Measurements from ENCODE around the gene RTKN2. TPM values are rescaled to one million over a fixed set of nuclear protein-coding genes. Genes with fewer than 3 reads are reported as not detected.

RTKN2 gene
- total RNA-seq, 1 experiment from 2014 or later, result 14.4 TPM

DNA sequence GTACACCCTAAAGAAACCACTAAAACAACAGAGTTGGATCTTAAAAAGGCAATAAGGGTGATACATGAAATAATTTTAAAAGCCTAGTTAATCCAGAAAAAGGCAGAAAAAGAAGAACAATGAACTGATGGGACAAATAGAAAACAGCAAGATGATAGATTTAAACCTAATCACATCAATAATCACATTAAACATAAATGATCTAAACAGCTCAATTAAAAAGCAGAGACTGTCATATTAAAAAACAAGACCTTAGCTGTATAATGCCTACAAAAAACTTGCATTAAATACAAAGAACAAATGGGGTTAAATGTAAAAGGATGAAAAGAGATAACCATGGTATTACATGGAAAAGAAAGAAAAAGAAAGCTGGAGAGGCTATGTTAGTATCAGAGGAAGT lies 96.2 kb downstream of the RTKN2 start:
- Histone ChIP-seq H2BK15ac (ENCODE audit: low read depth, low read length) (no peak overlapping the region), H2BK20ac (ENCODE audit: low read depth, low read length, poor library complexity, severe bottlenecking) (no peak overlapping the region), H3K14ac (ENCODE audit: insufficient read depth, low read length) (no peak overlapping the region), H3K56ac (ENCODE audit: insufficient read length, low read depth, low read length) (no peak overlapping the region), H4K5ac (ENCODE audit: insufficient read length, low read depth, low read length) (no peak overlapping the region), H3K4me2 (ENCODE audit: insufficient read depth, insufficient read length, low read length) (no peak overlapping the region), H3K79me2 (ENCODE audit: insufficient read depth, low read length) (no peaks in the 10 kb centered on the region), H4K91ac (ENCODE audit: insufficient read length, low read depth, low read length) (no peak overlapping the region), H3K4me1 (ENCODE audit: insufficient read depth, low read length) (no peaks in the 10 kb centered on the region), H2BK120ac (ENCODE audit: low read depth, low read length, poor library complexity, severe bottlenecking) (no peak overlapping the region), H2BK5ac (ENCODE audit: insufficient read length, low read length) (no peak overlapping the region), H3K79me1 (ENCODE audit: insufficient read depth, low read depth, low read length, poor library complexity, severe bottlenecking) (no peaks in the 10 kb centered on the region), H3K23me2 (ENCODE audit: insufficient read length, low read depth, low read length, poor library complexity, severe bottlenecking) (no peaks in the 10 kb centered on the region), H3K27me3 (ENCODE audit: insufficient read depth, low read length) (no peaks in the 10 kb centered on the region), H2AFZ (ENCODE audit: low read length) (no peak overlapping the region), H3K27ac (ENCODE audit: insufficient read length, low read depth, low read length) (no peak overlapping the region), H3K9me3 (ENCODE audit: control insufficient read depth, low read depth, low read length) (no peaks in the 10 kb centered on the region), H2BK12ac (ENCODE audit: insufficient read length, low read depth, low read length) (no peak overlapping the region), H3K23ac (ENCODE audit: insufficient read length, low read depth, low read length) (no peak overlapping the region), H3T11ph (ENCODE audit: low read length) (no peak overlapping the region), H3K18ac (ENCODE audit: insufficient read length, low read depth, low read length) (no peak overlapping the region), H4K8ac (replicated peaks; ENCODE audit: insufficient read length, low read depth, low read length) (no peak overlapping the region), H3K4ac (ENCODE audit: low read depth, low read length) (no peak overlapping the region), H4K20me1 (ENCODE audit: control insufficient read depth, insufficient read depth, insufficient read length) (no peaks in the 10 kb centered on the region), H3K9ac (ENCODE audit: extremely low read depth, insufficient read length, low read length) (no peak overlapping the region), H2AK5ac (ENCODE audit: insufficient read length, low read length) (no peak overlapping the region)
- TF ChIP-seq, protein P1, sequence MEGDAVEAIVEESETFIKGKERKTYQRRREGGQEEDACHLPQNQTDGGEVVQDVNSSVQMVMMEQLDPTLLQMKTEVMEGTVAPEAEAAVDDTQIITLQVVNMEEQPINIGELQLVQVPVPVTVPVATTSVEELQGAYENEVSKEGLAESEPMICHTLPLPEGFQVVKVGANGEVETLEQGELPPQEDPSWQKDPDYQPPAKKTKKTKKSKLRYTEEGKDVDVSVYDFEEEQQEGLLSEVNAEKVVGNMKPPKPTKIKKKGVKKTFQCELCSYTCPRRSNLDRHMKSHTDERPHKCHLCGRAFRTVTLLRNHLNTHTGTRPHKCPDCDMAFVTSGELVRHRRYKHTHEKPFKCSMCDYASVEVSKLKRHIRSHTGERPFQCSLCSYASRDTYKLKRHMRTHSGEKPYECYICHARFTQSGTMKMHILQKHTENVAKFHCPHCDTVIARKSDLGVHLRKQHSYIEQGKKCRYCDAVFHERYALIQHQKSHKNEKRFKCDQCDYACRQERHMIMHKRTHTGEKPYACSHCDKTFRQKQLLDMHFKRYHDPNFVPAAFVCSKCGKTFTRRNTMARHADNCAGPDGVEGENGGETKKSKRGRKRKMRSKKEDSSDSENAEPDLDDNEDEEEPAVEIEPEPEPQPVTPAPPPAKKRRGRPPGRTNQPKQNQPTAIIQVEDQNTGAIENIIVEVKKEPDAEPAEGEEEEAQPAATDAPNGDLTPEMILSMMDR (conservative IDR thresholded peaks at IDR 0.05), result no peak
- no peak for DNase-seq
- Mint-ChIP-seq H3K4me3 (no peak overlapping the region), H3K36me3 (ENCODE audit: insufficient read depth in 1 of 3, low read depth in 3 of 3) (peaks cover 0 to 11% (median 0%) of the 10 kb centered on the region in 3 experiments; a peak in 2 of 7 replicates), H3K27ac (no peak overlapping the region), H3K4me1 (no peaks in the 10 kb centered on the region), H3K27me3 (ENCODE audit: low read depth) (no peaks in the 10 kb centered on the region), H3K9me3 (peaks cover 7 to 11% of the 10 kb centered on the region in 2 experiments; a peak in 4 of 5 replicates)

Measured in H9 (cell line).